GM04504 (cell line): ENCODE results near the gene GPR3.
"Not testable (repeated sequence)": the region's sequence is repeated elsewhere in the genome, so short reads cannot be mapped to it uniquely, and the experiment has no call there.

Experiments used
- DNase-seq: peaks from one replicate; pipeline ENCODE4 v3.0.0-alpha.2; 2012; ENCODE audit warnings: low read depth

GPR3 gene

GRCh38 chr1:27377760-27378495, 14.5 kb upstream of the GPR3 start:
- no peak for DNase-seq

GRCh38 chr1:27379564-27380122, 12.8 kb upstream of the GPR3 start:
- DNase-seq, result no peak

- DNase-seq, result no peak
Measured at GRCh38 chr1:27380224-27380623, 12.2 kb upstream of the GPR3 start.

GRCh38 chr1:27380766-27381733, 11.4 kb upstream of the GPR3 start:
- no peak for DNase-seq

- no peak for DNase-seq
Measured at GRCh38 chr1:27381969-27382762, 10.3 kb upstream of the GPR3 start.

GRCh38 chr1:27383039-27383605, 9.3 kb upstream of the GPR3 start, which contains the start of gene CD164L2:
TSS of gene CD164L2 (minus strand) at chr1:27383333. CDS start at chr1:27383239, 94 bp downstream.
- no peak for DNase-seq

- DNase-seq, result no peak
Measured at GRCh38 chr1:27383661-27384060, 8.8 kb upstream of the GPR3 start.

GRCh38 chr1:27384797-27385196, 7.6 kb upstream of the GPR3 start:
- not testable (repeated sequence) for DNase-seq

GRCh38 chr1:27388337-27389005, 4.0 kb upstream of the GPR3 start:
- DNase-seq, result no peak

GRCh38 chr1:27391511-27392095, 819 bp upstream of the GPR3 start:
- DNase-seq, result no peak

- DNase-seq, result no peak
Measured at GRCh38 chr1:27392778-27393635, 585 bp downstream of the GPR3 start.

GRCh38 chr1:27393641-27394281, 1.3 kb downstream of the GPR3 start:
- DNase-seq, result no peak

- DNase-seq, result no peak
Measured at GRCh38 chr1:27394282-27394658, 1.8 kb downstream of the GPR3 start.

GRCh38 chr1:27394925-27395324, 2.5 kb downstream of the GPR3 start:
- DNase-seq, result no peak

- peak; percentile 35 for DNase-seq
Measured at GRCh38 chr1:27395441-27396195, 3.2 kb downstream of the GPR3 start.

GRCh38 chr1:27397110-27397509, 4.7 kb downstream of the GPR3 start:
- DNase-seq, result no peak

GRCh38 chr1:27397749-27398148, 5.3 kb downstream of the GPR3 start:
- no peak for DNase-seq

GRCh38 chr1:27398405-27399149, 6.2 kb downstream of the GPR3 start:
- DNase-seq, result no peak
